ENCODE data around the gene GMDS. TPM values are rescaled to one million over a fixed set of nuclear protein-coding genes. Genes with fewer than 3 reads are reported as not detected.

The GMDS gene
- total and polyA plus RNA-seq, 7 donors, result 2.8 to 6.6 (median 4.7) TPM

DNA sequence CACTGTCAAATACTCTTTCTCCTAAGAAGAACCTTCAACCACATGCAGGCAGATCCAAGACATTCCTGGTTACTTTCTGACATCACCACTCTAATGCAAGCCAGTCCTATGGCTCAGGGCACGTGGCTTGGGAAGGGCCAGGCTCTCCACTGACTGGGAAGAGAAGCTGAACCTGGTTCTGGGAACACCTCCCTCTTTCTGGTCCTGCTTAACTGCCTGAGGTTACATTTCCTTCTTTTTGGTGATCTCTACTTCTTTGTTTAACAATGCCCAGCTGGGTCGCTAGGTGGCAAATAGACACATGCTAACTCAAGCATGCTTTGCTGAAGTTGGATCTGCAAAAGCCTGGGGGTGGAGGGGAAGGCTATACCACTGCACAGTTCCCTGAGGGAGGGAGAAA is 249.8 kb downstream of the GMDS start:
- Histone ChIP-seq H3K36me3 (ENCODE audit: insufficient read depth in 1 of 2, low read depth in 1 of 2) (no peaks in the 10 kb centered on the region), H3K4me1 (no peaks in the 10 kb centered on the region), H3K9me3 (no peaks in the 10 kb centered on the region), H3K4me3 (no peak overlapping the region), H3K27me3 (ENCODE audit: insufficient read depth in 3 of 3, low read length in 2 of 3) (no peaks in the 10 kb centered on the region), H3K27ac (no peak overlapping the region)
- 83 to 90% (median 84%) methylated on average over 2 of the region's 2 CpGs for WGBS, 3 donors
- no peak for DNase-seq
- no peak for ATAC-seq
- intact Hi-C loops (cut with DNase I), result no loop called here
- TF ChIP-seq CTCF (IDR thresholded peaks at IDR 0.05), result no peak

- Histone ChIP-seq H3K27ac (no peak overlapping the region), H3K27me3 (ENCODE audit: insufficient read depth in 3 of 3, low read length in 2 of 3) (no peaks in the 10 kb centered on the region), H3K36me3 (ENCODE audit: insufficient read depth in 1 of 2, low read depth in 1 of 2) (no peaks in the 10 kb centered on the region), H3K4me3 (no peak overlapping the region), H3K9me3 (no peaks in the 10 kb centered on the region), H3K4me1 (no peaks in the 10 kb centered on the region)
- TF ChIP-seq CTCF (IDR thresholded peaks at IDR 0.05), result no peak
- ATAC-seq (no peak), DNase-seq (no peak)
- WGBS, 3 donors, result 75 to 80% (median 76%) methylated on average over 6 of the region's 6 CpGs
- intact Hi-C loops (cut with DNase I), result no loop called here
Measured at GRCh38 chr6:1993042-1993441, 252.4 kb downstream of the GMDS start.

- intact Hi-C loops (cut with DNase I), result no loop called here
- Histone ChIP-seq H3K27ac (no peak overlapping the region), H3K9me3 (no peaks in the 10 kb centered on the region), H3K4me3 (no peak overlapping the region), H3K27me3 (ENCODE audit: insufficient read depth in 3 of 3, low read length in 2 of 3) (no peaks in the 10 kb centered on the region), H3K4me1 (no peaks in the 10 kb centered on the region), H3K36me3 (ENCODE audit: insufficient read depth in 1 of 2, low read depth in 1 of 2) (no peaks in the 10 kb centered on the region)
- WGBS, 3 donors, result 88 to 92% (median 90%) methylated on average over 6 of the region's 6 CpGs
- no peak for DNase-seq
- no peak for TF ChIP-seq CTCF (IDR thresholded peaks at IDR 0.05)
- ATAC-seq, result no peak
Measured at GRCh38 chr6:1991332-1991878, 254.0 kb downstream of the GMDS start.

- ATAC-seq (no peak), DNase-seq (no peak)
- TF ChIP-seq CTCF (IDR thresholded peaks at IDR 0.05), result no peak
- no peaks in the 10 kb centered on the region for H3K36me3 ChIP-seq (ENCODE audit: insufficient read depth in 1 of 2, low read depth in 1 of 2)
- H3K4me1 ChIP-seq, result no peaks in the 10 kb centered on the region
- intact Hi-C loops (cut with DNase I), result no loop called here
- no peaks in the 10 kb centered on the region for H3K9me3 ChIP-seq
- no peak overlapping the region for H3K4me3 ChIP-seq
- no peaks in the 10 kb centered on the region for H3K27me3 ChIP-seq (ENCODE audit: insufficient read depth in 3 of 3, low read length in 2 of 3)
- WGBS, 3 donors, result 61 to 81% (median 75%) methylated on average over 3 of the region's 3 CpGs
- H3K27ac ChIP-seq, result no peak overlapping the region
Measured at GRCh38 chr6:1988843-1989242, 256.6 kb downstream of the GMDS start.

GRCh38 chr6:1987640-1988039 is 257.8 kb downstream of the GMDS start:
- Histone ChIP-seq H3K4me1 (no peaks in the 10 kb centered on the region), H3K36me3 (ENCODE audit: insufficient read depth in 1 of 2, low read depth in 1 of 2) (no peaks in the 10 kb centered on the region), H3K27me3 (ENCODE audit: insufficient read depth in 3 of 3, low read length in 2 of 3) (no peaks in the 10 kb centered on the region), H3K9me3 (peaks cover 8% of the 10 kb centered on the region), H3K4me3 (no peak overlapping the region), H3K27ac (no peak overlapping the region)
- TF ChIP-seq CTCF (IDR thresholded peaks at IDR 0.05), result no peak
- DNase-seq, result no peak
- 40 to 80% (median 74%) methylated on average over 2 of the region's 2 CpGs for WGBS, 3 donors
- no peak for ATAC-seq
- intact Hi-C loops (cut with DNase I), result no loop called here

Data from psoas muscle (tissue), 8 donors.